Fibroblast of the conjunctiva (primary cell): ENCODE results near the gene ETV5.

Experiments used
- DNase-seq: peaks from one replicate; pipeline ENCODE4 v3.0.0-alpha.2; 2010; ENCODE audit warnings: low read depth

The ETV5 gene

DNA sequence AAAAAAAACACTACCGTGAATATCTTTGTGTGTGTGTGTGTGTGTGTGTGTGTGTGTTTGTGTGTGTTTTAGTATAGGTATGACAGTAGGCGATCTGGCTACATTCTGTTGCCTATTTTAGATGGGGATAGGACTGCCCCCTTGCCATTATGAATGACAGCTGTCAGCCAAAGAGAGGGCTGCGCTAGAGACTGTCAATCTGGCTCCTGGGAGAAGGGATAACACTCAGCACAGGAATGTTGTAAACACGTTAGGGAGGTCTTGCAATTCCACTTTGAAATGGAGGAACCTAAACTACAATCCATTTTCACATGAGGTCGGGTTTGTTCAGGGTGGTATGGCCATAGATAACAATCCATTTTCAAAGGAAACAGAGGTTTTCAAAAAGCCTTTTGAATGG lies 14.1 kb upstream of the ETV5 start:
- no peak for DNase-seq

DNA sequence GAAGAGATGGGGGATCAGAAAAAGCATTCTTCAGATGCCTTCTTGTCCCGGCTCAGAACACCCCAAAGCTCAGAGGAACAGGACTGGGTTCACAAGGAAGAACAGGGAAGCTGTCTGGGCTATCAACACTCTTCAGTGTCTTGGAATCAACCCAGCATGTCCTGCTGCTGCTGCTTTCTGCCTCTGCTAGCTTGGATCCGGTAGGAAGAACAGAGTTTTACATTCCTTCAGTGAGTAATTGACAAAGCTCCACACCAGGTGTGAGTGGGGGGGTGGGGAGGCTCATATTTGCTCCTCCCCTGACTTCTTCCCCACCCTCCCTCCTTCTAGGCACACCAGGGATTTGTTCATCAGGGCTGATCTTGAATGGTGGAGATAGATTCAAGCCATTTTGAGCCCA lies 13.1 kb upstream of the ETV5 start:
- no peak for DNase-seq

DNA sequence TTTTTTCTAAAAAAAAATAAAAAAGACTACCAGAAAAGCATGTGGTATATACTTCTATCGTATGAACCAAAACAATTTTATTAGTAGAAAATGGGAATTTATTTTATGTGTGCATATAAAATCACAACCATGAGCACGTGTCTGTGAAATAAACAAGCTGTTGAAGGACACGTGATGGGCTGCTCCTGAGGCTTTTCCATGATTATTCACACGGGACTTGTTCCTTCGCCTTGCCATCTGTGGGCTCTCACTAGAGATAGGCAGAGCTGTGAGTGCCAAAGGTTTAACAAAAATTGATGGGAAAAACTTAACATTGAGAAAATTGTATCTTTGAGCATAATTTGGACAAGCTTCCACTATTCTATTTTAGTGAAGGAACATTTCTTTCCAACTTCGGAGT lies 12.4 kb upstream of the ETV5 start:
- no peak for DNase-seq

DNA sequence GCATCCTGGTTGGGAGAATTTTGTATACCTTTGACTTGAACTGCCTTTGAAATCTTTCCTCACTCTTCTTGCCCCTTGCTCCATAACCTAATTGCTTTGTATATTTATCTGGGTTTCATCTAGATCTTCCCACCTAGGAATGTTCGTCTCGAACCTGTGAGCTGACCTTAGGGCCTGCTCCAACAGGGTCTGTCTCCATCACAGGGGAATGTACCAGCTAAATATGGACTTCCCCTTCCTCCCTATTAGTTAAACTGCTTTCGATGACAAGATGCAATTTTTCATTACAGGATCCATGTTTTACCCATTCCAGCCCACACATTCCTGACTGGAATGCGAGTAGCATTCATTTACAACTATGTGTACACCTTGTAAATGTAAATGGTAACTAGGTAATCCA lies 10.6 kb upstream of the ETV5 start:
- DNase-seq: no peak

DNA sequence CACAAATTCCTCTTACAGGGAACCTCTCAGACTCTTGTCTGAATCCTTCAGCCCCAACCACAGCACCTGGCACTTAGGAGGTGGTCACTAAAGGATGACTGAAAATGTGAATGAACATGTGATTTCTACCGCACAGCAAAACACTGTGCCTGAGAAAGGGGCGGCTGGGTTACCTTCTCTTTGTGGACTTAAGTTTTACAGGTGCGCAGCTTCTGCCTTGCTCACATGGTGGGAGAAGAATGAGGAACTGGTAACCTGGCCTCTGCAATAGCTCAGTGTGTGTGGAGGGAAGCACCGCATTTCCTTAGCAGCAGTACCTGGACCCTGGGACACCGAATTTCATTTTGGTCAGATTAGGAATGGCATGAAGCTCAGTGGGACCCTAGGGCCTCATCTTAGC lies 9.8 kb upstream of the ETV5 start:
- no peak for DNase-seq

DNA sequence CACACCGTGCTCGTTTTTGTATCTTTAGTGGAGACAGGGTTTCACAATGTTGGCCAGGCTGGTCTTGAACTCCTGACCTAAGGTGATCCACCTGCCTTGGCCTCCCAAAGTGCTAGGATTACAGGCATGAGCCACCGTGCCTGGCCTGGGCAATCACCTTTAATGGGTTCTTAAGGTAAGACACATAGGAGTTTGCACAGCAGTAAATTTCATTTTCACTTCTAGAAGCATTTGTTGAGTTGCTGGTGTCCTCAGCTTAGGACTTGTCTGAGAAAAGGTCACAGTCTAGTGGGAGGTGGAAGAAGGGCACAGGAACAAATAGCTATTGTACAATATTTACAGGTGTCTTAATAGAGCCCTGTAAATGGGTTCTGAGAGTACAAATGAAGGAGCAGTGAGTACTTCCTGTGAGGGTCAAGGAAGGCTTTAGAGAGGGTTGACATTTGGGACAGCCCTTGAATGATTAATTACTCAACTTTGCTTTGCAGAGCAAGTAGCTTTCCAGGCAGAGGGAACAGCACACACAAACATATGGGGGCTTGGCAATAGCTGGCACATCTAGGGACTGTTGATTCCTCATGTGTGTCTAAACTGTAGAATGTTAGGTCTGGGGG lies 8.7 kb upstream of the ETV5 start:
- DNase-seq: no peak

DNA sequence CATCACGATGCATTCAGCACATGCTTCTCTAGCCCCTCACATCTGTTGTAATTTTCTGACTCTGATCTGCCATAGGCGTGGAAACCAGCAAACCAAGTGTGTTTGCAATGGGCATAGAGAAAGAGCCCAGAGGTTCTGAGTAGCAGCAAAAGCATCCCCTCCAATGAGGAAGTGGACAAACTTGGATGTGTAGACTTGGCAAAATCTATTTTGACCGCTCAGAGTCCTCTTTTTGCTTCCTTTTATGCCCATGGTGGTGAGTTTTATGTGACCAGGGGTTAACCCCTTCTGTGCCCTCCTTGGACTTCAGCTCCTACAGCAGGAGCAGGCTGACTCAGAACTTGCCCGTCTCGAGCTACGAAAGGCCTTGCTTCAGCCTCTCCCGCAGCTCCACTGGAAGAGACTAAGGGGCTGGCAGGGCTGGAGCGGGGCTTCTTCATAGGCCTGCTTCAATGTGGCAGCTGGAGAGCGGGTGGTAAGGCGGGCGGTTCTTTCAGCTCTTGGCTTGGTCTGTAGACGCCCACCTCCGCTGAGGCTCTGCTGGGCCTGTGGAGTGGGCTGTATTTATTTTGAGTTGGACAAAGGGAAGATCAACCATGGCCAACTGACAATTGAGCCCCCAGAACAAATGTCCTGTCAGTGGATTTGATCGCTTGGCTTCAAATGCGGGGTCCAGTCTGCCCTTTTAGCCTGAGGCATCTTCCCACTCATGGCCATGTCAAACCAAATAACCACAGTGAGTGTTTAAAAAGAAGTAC lies 6.5 kb upstream of the ETV5 start:
- no peak for DNase-seq

DNA sequence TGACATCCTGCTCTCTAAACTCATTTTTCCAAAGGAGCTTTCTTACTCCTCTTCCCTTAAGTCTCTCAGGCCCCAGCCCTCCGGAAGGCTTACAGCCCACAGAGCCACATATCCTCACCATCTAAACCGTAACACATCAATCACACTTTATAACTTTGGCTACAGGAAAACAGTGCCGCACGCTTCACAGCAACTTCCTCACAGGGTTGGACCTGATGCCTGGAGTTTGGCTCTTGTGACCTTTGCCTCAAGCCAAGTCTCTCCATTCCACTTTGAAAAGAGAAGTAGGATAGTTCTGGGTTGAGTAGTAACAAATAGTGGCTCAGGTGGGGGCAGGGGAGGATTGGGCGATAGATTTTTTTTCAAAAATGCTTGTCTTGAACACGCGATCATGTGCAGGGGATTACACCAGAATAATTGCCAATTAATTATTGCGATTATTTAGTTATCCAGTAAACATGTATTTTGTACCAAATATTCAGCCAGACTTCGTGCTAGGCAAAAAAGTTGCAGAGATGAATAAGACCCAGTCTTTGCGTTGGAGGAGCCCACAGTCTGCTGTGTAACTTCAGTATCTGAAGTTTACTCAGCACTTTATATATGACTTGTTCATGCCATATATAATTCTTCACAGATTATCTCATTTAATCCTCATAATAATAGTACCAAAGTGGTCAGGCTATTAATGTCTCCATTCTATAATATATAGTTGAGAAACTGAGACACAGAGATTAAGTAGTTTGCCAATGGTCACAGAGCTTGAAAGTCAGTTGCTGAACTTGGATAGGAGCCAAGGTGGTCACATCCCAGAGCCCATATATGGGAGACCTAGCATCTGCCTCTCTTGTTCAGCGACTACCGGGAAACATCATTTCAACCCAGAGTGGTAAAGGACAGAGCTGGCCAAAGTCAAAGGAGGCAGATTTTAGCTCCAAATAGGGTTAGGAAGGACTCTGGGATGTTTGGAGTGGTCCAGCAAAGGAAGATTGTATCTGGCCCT lies 2.4 kb upstream of the ETV5 start:
- no peak for DNase-seq

DNA sequence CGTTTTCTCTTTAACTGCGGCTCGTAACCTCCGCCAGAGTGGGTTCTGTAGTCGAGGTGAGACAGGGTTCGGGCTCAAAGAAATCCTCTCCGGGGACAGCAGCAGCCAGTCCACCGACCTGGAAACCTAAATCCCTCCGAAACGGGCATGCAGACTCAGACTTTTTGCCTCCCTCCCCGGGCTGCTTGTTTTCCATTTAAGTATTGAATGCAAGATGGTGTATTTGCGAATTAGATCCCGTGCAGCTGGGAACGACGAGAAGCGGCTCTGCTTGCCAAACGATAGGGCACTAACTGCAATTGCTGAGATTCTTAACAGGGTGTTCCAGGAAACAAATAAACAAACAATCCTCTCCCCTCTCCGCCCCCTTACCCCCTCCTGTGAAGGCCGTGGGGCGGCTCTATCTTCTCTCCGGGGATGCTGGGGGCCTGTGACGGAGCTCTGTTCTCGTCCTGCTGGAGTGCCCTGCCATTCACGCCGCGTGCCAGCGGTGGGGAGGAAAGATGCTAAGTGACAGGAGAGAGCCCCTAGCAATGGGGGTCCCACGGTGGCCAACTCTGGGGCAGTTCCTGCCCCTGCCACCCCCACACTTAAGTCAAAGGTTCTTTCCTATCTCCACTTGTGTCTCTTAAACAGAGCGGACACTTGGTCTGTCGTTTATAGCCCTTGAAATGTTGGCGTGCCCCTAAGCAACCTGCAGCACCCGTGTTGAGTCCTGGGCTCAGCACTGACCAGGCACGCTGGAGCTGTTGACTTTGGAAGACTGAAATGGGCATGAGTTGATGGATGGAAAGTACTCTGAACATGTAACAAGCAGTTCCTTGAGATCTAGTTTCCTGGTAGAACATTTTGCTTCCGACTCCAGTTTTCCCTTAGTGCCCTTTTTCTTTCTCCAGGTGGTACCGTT lies 1.3 kb upstream of the ETV5 start:
- no peak for DNase-seq

DNA sequence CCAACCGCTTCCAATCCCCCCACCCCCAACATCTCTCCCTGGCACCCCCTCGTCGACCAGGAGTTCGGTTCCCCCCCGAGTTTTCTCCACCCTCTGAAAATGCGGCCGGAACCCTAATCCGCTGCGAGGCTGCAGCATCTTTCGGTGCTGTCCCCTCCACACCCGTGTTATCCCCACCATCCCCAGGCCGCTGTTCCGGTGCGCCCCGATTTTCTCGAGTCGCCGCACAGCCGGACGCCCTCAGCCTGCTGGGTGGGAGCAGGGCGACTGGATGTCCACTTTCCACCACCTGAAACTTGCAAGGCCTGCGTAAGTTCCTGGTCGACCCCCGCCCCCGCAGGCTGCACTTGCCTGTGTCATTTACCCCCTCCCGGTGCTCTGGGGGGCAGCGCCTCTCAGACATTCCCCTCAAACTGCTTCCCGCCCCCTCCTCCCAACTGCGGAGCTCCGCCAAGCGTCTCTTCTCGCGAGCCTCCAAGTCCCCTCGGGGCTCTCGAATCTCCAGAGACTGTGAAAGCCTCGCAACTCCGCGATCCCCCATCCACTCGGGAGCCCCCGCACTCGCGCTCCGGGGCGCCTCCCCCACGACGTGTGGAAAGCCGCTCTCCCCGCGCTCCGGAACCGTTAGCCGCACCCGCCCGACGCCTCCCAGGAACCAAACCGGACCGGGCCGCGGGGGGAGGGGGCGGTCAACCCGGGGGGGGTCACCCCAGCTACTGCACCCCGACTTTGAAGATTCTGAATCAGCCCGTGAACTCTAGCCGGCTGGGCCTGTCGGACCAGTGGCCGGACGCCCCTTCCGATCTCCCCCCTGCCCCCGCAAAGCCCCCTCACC lies 566 bp downstream of the ETV5 start:
- DNase-seq: no peak

DNA sequence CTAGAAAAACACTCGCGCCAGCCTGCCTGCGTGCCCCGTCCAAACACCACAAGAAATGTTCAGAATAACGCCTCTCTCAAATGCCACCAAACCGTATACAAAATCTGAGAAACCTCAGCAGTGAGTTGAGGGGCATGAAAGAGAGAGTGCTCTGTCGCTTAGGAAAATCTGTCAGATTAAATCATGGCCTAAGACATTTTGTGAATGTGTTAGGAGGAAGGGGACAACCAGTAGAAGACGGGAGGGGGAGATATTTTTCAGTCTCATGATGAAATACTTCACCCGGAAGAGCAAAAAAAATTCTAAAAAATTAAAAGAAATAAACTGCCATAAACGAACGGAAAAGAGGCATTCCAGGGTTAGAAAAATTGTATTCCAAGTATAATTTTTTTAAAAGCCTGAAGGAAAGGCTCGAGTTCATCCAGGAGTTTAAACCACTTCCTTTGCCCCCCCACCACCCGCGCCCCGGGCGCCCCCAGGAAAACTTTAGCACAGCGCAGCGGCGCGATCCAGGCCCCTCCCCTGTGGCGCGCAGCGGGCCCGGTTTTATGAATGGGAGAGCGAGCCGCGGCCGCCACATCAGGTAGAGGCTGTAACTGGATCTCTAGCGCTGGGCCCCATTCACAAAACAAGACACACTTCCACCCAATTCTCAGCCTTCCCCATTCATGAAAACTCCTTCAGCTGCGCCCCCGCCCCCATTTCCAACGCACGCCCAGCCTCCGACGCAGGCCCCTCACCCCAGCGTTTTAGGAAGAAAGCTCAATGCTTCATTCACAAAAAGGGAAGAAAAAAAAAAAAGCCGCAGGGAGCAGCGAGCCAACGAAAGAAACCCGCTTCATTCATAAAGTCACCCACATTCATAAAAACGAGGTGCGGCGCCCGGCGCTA lies 1.4 kb downstream of the ETV5 start:
- no peak for DNase-seq

DNA sequence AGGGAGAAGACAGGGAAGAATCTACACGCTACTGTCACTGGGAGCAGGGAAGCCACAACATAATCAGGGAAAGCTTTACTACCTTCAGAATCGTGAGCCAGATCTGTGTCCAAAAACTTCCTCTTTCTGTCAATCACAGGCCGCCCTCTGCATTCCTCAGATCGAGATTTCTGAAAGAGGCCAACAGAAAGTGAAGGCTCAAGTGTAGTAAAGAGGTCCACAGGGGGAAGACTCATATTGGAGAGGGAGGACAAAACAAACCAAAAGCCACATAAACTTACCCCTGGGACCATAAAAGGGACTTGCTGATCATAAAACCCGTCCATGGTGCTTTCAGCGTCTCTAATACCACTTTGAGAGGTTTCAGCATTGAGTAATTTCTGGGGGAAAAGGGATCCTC lies 3.3 kb downstream of the ETV5 start:
- DNase-seq: no peak

DNA sequence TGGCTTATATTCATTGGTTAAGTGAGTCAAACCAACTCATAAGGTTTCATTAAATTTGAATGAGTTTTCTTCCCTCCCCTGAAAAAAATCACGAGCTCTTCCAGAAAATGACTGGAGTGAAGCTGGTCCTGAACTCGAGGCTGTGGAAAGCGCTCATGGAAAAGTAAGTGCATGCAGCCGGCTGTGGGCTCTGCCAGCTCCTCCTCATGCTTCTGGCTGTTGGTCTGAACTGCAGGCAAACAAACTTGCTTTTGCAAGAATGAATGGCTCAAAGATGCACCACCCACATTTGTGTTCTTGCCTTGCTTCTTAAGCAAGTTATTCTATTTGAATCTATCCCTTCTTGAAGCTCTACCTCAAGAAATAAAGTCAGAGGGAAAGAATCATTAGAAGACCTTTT lies 6.2 kb downstream of the ETV5 start:
- no peak for DNase-seq

DNA sequence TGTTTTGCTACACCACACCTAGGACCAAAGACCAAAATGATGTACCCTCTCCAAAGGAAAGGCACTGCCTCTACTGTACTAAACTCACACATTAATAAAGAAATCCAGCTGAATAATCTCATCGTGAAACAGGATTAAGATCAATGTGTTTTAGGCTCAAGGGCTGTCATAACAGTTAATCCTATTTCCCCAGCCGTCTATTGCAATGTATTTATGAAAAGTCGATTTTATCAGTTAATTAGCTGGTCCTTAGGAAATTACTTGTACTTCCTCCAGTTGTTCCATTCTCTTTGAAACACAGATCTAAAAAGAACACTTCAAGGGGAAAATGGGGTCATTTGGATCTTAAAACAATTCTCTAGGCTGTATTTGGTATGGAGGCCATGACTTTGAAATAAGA lies 8.5 kb downstream of the ETV5 start:
- DNase-seq: no peak

DNA sequence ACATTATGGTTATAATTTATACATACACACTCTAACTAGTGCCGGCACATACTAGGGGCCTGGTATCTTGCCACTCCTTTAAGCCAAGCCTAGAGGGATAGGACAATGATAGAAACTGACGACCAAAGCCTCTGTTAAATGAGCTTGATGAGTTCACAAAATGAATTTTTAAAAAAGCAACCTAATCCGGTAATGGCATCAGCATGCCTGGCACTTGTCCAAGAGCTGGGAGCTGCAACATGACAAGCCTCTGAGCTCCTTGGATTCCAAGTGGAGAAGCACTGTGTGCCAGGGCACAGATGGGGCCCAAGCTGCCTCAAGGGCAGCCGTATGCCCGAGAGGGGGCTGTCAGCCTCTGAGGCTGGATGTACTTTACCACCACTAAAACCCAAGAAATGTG lies 9.7 kb downstream of the ETV5 start:
- DNase-seq: peak; percentile 75

DNA sequence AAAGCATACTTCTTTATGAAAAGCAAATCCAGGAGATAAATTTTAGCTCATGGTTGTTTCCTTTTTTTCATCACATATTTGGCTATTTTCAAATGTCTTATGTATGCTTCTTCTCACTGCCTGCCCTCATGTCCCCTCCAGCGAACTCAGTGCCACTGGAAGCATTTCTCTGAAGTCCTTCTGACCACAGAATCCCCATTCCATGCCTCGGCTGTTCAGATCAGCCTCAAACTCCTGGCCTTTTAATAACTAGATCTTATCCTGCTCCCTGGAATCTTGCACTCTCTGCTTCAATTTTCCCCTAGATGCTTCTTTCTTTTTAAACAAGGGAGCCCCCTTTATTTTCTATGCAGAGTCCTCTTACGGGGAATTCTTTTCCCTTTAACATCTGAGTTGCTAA lies 10.1 kb downstream of the ETV5 start:
- no peak for DNase-seq

DNA sequence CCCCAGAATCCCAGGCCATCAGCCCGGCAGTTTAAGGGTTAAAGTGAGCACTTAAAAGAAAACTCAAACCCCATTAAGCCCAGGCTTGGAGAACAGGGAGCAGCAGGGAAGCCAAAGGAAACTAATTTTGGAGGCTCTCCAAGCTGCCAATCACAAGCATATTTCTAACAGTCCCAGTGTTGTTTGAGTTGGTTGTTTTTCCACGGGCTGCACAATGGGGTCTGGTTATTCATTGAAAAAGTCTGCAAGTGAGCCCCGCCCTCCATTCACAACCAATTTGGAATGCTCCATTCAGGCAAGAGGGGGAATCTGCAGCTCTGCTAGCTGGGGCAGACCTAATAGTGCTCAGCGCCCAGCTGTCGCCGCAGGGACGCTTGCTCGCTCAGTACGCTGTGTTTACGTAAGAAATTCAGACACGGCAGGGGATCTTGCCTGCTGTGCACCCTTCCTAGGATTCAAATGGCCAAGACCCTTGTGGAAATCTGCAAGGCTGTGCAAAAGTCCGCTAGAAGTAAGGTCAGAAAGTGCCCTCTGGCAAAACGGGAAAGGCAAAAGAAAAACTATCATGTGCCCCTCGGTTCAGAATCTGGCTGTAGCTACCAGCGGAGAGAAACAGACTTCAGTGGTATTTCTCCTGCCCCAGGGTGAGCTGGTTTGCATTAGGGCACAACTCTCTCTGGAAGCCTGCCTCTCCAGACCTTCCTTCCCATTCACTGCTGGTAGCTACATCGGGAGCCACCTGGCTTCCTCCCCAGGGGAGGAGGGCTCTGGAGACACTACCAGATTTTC lies 11.0 kb downstream of the ETV5 start:
- peak; percentile 83 for DNase-seq

DNA sequence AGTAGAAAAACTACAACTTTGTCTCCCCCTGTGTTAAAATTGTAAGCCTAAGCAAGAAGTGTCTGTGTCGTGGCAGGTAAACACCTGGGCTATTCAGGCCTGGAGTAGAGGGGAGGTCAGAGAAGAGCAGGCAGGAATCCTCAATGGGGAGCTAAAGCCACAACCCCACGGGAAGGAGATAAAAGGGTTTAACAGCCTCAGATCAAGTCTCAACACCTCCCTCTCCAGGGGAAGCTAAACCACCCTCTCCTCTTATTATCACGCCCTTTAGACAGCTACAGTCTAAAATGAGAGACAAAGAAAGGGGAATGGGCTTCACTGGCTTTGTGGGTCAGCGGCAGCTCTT lies 11.6 kb downstream of the ETV5 start:
- no peak for DNase-seq

DNA sequence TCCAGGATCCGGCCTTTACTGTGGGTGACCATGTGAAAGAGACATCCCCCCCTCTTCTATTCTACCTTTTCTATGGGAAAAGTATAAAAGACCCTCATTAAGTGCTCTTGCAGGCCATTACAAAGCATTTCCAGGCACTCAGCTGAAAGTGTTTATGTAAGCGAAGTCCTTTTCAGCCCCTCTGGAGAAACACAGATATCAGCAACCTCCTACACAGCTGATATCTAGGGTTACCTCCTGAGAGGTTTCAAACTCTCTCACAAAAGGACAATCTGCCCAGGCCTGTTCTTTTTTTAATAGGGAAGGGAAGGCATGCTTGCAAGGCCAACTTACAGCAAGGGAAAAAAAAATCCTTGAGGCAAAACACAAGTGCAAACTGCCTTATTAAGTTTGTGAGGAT lies 12.6 kb downstream of the ETV5 start:
- DNase-seq: no peak
